A549 (cell line): ENCODE data around the gene ACTN2.

Experiments used
- CHD2 ChIP-seq: fragments of 150-350 bp; IDR thresholded peaks from 2 replicates; pipeline ENCODE4 v1.6.1; 2014; ENCODE audit warnings: low read length; ENCODE audit not compliant: partially characterized antibody
- CTCF ChIP-seq: fragments of >200 bp; sonication (Bioruptor Twin); formaldehyde crosslinking; IDR thresholded peaks from 3 replicates; pipeline ENCODE4 v1.5.1; 2016
- EP300 ChIP-seq, 2 experiments: fragments of >200 bp; sonication (Bioruptor Twin); formaldehyde crosslinking; IDR thresholded peaks; 2 replicates in 1 of 2; 3 replicates in 1 of 2; pipeline ENCODE4 v1.6.1; 2016 to 2017
- GATA3 ChIP-seq: IDR thresholded peaks from 2 replicates; pipeline ENCODE4 v1.6.1; 2012; ENCODE audit warnings: borderline replicate concordance
- JUNB ChIP-seq: fragments of >200 bp; sonication (Bioruptor Twin); formaldehyde crosslinking; IDR thresholded peaks from 2 replicates; pipeline ENCODE4 v1.6.1; 2016
- KDM5A ChIP-seq: fragments of 200-600 bp; sonication (generic); IDR thresholded peaks from 2 replicates; pipeline ENCODE4 v1.6.1; 2016; ENCODE audit warnings: antibody characterized with exemption, mild to moderate bottlenecking
- POLR2A ChIP-seq: IDR thresholded peaks from 2 replicates; pipeline ENCODE4 v1.6.1; 2012; ENCODE audit warnings: mild to moderate bottlenecking, low read length
- REST ChIP-seq: fragments of 200-600 bp; sonication (generic); IDR thresholded peaks from 2 replicates; pipeline ENCODE4 v1.6.1; 2016; ENCODE audit warnings: antibody characterized with exemption, mild to moderate bottlenecking, moderate library complexity
- TFCP2L1 ChIP-seq: fragments of 250-450 bp; sonication (Bioruptor Pico); IDR thresholded peaks from 2 replicates; pipeline ENCODE4 v1.5.0; 2021; ENCODE audit warnings: mild to moderate bottlenecking
- USF2 ChIP-seq: fragments of 450-650 bp; IDR thresholded peaks from 2 replicates; pipeline ENCODE4 v1.6.1; 2014; ENCODE audit warnings: antibody characterized with exemption
- ZFP36 ChIP-seq: fragments of 450-650 bp; IDR thresholded peaks from 2 replicates; pipeline ENCODE4 v1.6.1; 2014; ENCODE audit warnings: borderline replicate concordance; ENCODE audit not compliant: partially characterized antibody

- TF ChIP-seq REST (no peak), CTCF (no peak), POLR2A (no peak), JUNB (no peak), TFCP2L1 (no peak), KDM5A (no peak), USF2 (no peak), EP300 (IDR thresholded peaks at IDR 0.05) (no peak), ZFP36 (no peak), GATA3 (no peak), CHD2 (no peak)
These were observed 24.1 kb downstream of the ACTN2 start for GRCh38 chr1:236710328-236710892.
